Endothelial cell of umbilical vein (primary cell): ENCODE data around the gene LITAF. TPM values are rescaled to one million over a fixed set of nuclear protein-coding genes. Genes with fewer than 3 reads are reported as not detected.

Experiments used
- BruUV-seq: library from RNA; stranded (reverse); fragments of 400-500 nt; replicated peaks from 2 replicates; lab custom pipeline; 2021; lab: Mats Ljungman, UMichigan
- CTCF ChIA-PET: fragments of 300-600, 350-600 bp; sonication (Branson Sonifier 250); formaldehyde crosslinking; loops from one replicate; lab custom pipeline; 2021; ENCODE audit warnings: antibody characterized with exemption, inconsistent platforms; lab: Charles Lee
- POLR2A ChIA-PET: fragments of 300-600, 350-600 bp; sonication (Branson Sonifier 250); formaldehyde crosslinking; loops from one replicate; lab custom pipeline; 2021; ENCODE audit warnings: antibody characterized with exemption, inconsistent platforms; lab: Charles Lee
- DNase-seq: peaks from one replicate; pipeline ENCODE4 v3.0.0-alpha.2; 2011; ENCODE audit warnings: low read depth, low spot score
- FAIRE-seq: peaks from 2 replicates; lab custom pipeline; 2011; peaks lifted over from hg19 to GRCh38; lab: Jason Lieb, UNC
- H2AFZ ChIP-seq: 2 replicates; pipeline ENCODE4 v1.6.0; 2012; ENCODE audit warnings: low read depth, low read length, control low read depth, inconsistent platforms
- H3K27ac ChIP-seq: 2 replicates; pipeline ENCODE4 v1.5.1; 2011; ENCODE audit warnings: low read depth, mild to moderate bottlenecking, control low read depth, low read length, moderate library complexity; ENCODE audit not compliant: insufficient read depth
- H3K27me3 ChIP-seq, 2 experiments: 2 replicates each; pipeline versions ENCODE4 v1.6.0 to v1.6.1; 2011; ENCODE audit warnings: low read length in 2 of 2, mixed read lengths in 1 of 2; ENCODE audit not compliant: control insufficient read depth in 2 of 2, insufficient read depth in 2 of 2
- H3K36me3 ChIP-seq, 2 experiments: 2 replicates in 1 of 2; 3 replicates in 1 of 2; pipeline ENCODE4 v1.5.1; 2011; ENCODE audit warnings: low read length in 2 of 2, mild to moderate bottlenecking in 1 of 2, moderate library complexity in 1 of 2; ENCODE audit not compliant: control insufficient read depth in 2 of 2, insufficient read depth in 2 of 2; ENCODE audit errors: extremely low read depth in 1 of 2
- H3K4me1 ChIP-seq: 3 replicates; pipeline ENCODE4 v1.5.1; 2011; ENCODE audit warnings: mild to moderate bottlenecking, low read length; ENCODE audit not compliant: control insufficient read depth, insufficient read depth; ENCODE audit errors: extremely low read depth
- H3K4me2 ChIP-seq: 2 replicates; pipeline ENCODE4 v1.6.1; 2011; ENCODE audit warnings: low read length, control low read depth, mixed read lengths; ENCODE audit not compliant: insufficient read depth
- H3K4me3 ChIP-seq, 3 experiments: fragments of 200-600 bp in 1 of 3; sonication (generic), shearing (Covaris generic) in 1 of 3; replicated peaks in 1 of 3; 2 replicates each; pipeline ENCODE4 v1.5.1; 2011 to 2016; ENCODE audit warnings: control low read depth in 3 of 3, low read length in 3 of 3, mild to moderate bottlenecking in 2 of 3, inconsistent platforms in 1 of 3, low read depth in 1 of 3, moderate library complexity in 1 of 3; ENCODE audit not compliant: insufficient read depth in 1 of 3
- H3K79me2 ChIP-seq: 2 replicates; pipeline ENCODE4 v1.6.0; 2012; ENCODE audit warnings: low read length, inconsistent platforms; ENCODE audit not compliant: control insufficient read depth, insufficient read depth
- H3K9ac ChIP-seq: replicated peaks from 2 replicates; pipeline ENCODE3; 2011; ENCODE audit warnings: low read length, control low read depth; ENCODE audit not compliant: insufficient read depth; ENCODE audit errors: extremely low read depth
- H3K9me1 ChIP-seq: replicated peaks from 3 replicates; pipeline ENCODE4 v1.6.0; 2011; ENCODE audit warnings: mild to moderate bottlenecking, low read length; ENCODE audit not compliant: control insufficient read depth, insufficient read depth; ENCODE audit errors: extremely low read depth
- H3K9me3 ChIP-seq: replicated peaks from 2 replicates; pipeline ENCODE4 v1.5.1; 2012; ENCODE audit warnings: low read length, inconsistent platforms; ENCODE audit not compliant: control insufficient read depth, insufficient read depth
- H4K20me1 ChIP-seq: replicated peaks from 2 replicates; pipeline ENCODE3; 2011; ENCODE audit warnings: mild to moderate bottlenecking, low read length; ENCODE audit not compliant: control insufficient read depth, insufficient read depth; ENCODE audit errors: extremely low read depth
- CTCF ChIP-seq, 2 donors: IDR thresholded peaks; 1 replicate in 1 of 2; 2 replicates in 1 of 2; pipeline ENCODE4 v1.5.1; 2011; ENCODE audit warnings: low read length in 2 of 2, mild to moderate bottlenecking in 2 of 2, moderate library complexity in 2 of 2, control low read depth in 1 of 2, inconsistent platforms in 1 of 2, low read depth in 1 of 2; ENCODE audit not compliant: insufficient read depth in 1 of 2; ENCODE audit errors: extremely low read depth in 1 of 2
- EZH2 ChIP-seq: IDR thresholded peaks from 2 replicates; pipeline ENCODE4 v1.6.1; 2012; ENCODE audit warnings: borderline replicate concordance, low read depth, mild to moderate bottlenecking, moderate library complexity, low read length, inconsistent platforms; ENCODE audit not compliant: severe bottlenecking
- FOS ChIP-seq: IDR thresholded peaks from 2 replicates; pipeline ENCODE4 v1.6.1; 2011; ENCODE audit warnings: mild to moderate bottlenecking, low read length, moderate library complexity, borderline replicate concordance; ENCODE audit not compliant: insufficient read depth
- GATA2 ChIP-seq: IDR thresholded peaks from 2 replicates; pipeline ENCODE4 v1.7.0; 2011; ENCODE audit warnings: low read depth, mild to moderate bottlenecking, moderate library complexity, mixed read lengths, low read length; ENCODE audit not compliant: insufficient read length, insufficient read depth
- JUN ChIP-seq: IDR thresholded peaks from 2 replicates; pipeline ENCODE4 v1.6.1; 2011; ENCODE audit warnings: borderline replicate concordance, low read depth; ENCODE audit not compliant: insufficient read length, insufficient read depth
- MAX ChIP-seq: IDR thresholded peaks from 2 replicates; pipeline ENCODE4 v1.6.1; 2011; ENCODE audit not compliant: insufficient read depth, insufficient read length
- MYC ChIP-seq: IDR thresholded peaks from one replicate; pipeline ENCODE4 v1.6.1; 2011; ENCODE audit warnings: mild to moderate bottlenecking, low read depth, low read length
- POLR2A ChIP-seq: IDR thresholded peaks from 2 replicates; pipeline ENCODE4 v1.6.1; 2012; ENCODE audit warnings: low read depth, mild to moderate bottlenecking, control low read depth, low read length
- POLR2AphosphoS5 ChIP-seq: IDR thresholded peaks from 2 replicates; pipeline ENCODE4 v1.6.1; 2012; ENCODE audit warnings: low read depth, mild to moderate bottlenecking, control low read depth, low read length, moderate library complexity; ENCODE audit not compliant: insufficient read depth
- dilution Hi-C: fragments of 300-500 bp; cut with MboI; formaldehyde crosslinking; loops from one replicate; pipeline ENCODE4 v1.15.0; 2019; ENCODE audit warnings: low sequenced_read_pairs; ENCODE audit not compliant: extremely low pct_ligation_motif_present
- intact Hi-C: fragments of 100-400 bp; cut with micrococcal nuclease; formaldehyde crosslinking; loops from one replicate; pipeline ENCODE4 v1.10.0; 2022
- polyA plus RNA-seq, 4 experiments: library from polyadenylated mRNA; depleted of rRNA in 3 of 4; stranded (reverse) in 3 of 4; unstranded in 1 of 4; fragments of >200 nt; gene quantifications; 2 replicates each; pipeline versions ENCODE4 v1.2.1 to v1.2.3, GENCODE V29; 2011 to 2012; ENCODE audit warnings: missing spikeins in 1 of 4
- total RNA-seq: library from RNA; stranded (reverse); gene quantifications from 2 replicates; pipeline ENCODE4 v1.2.3, GENCODE V29; 2021

LITAF gene
- total and polyA plus RNA-seq, 2 donors (not counting 3 experiments of a cell fraction or from before 2014, with no cell fraction given) = 15.2 to 27.2 TPM

- no peak for DNase-seq
- Histone ChIP-seq H3K27ac (no peak overlapping the region), H2AFZ (no peak overlapping the region), H3K9me3 (no peaks in the 10 kb centered on the region), H3K9ac (no peak overlapping the region), H3K36me3 (no peaks in the 10 kb centered on the region), H3K9me1 (no peaks in the 10 kb centered on the region), H4K20me1 (no peaks in the 10 kb centered on the region), H3K79me2 (no peaks in the 10 kb centered on the region), H3K4me2 (no peak overlapping the region), H3K4me1 (peaks cover 9% of the 10 kb centered on the region), H3K27me3 (peaks cover 3 to 5% of the 10 kb centered on the region in 2 experiments), H3K4me3 (no peak overlapping the region)
- TF ChIP-seq MYC (no peak), CTCF (IDR thresholded peaks at IDR 0.05; ENCODE audit: extremely low read depth in 1 of 2, insufficient read depth in 1 of 2, low read depth in 1 of 2, low read length in 2 of 2) (no peak), EZH2 (no peak), MAX (no peak), JUN (no peak), POLR2AphosphoS5 (no peak), POLR2A (no peak), GATA2 (no peak), FOS (no peak)
- dilution Hi-C loops (no loop called here), intact Hi-C loops (no loop called here)
- FAIRE-seq = no peak
- ChIA-PET POLR2A (interaction anchor here (0.6 kb wide), 1 partner anchor 12 kb away, joined by 3 read pairs; no protein-coding TSS in a partner anchor), CTCF (interaction anchor here (6.5 kb wide), 1 partner anchor 120 kb away, joined by 108 read pairs; no protein-coding TSS in a partner anchor)
- no TSS peak for BruUV-seq
Observed at GRCh38 chr16:11528053-11528452, 58.7 kb downstream of the LITAF start.
